GM12878 (cell line): ENCODE results near the gene S100A4. TPM values are rescaled to one million over a fixed set of nuclear protein-coding genes. Genes with fewer than 3 reads are reported as not detected.

Experiments
- EED ChIP-seq: sonication (generic); IDR thresholded peaks from 2 replicates; pipeline ENCODE4 v1.6.1; 2016; ENCODE audit warnings: antibody characterized with exemption, low read depth
- RAD51 ChIP-seq: fragments of 450-650 bp; IDR thresholded peaks from 2 replicates; pipeline ENCODE4 v1.6.1; 2016; ENCODE audit warnings: moderate library complexity, mild to moderate bottlenecking, inconsistent platforms
- polyA plus RNA-seq, 11 experiments: library from polyadenylated mRNA; depleted of rRNA in 4 of 11; unstranded in 6 of 11; stranded (reverse) in 5 of 11; fragments of >200 nt; fragmentation: Nextera tagmentation in 4 of 11; fragmentation: Illumina TruSeq in 1 of 11; extraction: Ambion mirVana in 4 of 11; extraction: Trizol in 1 of 11; gene quantifications; 1 replicate in 1 of 11; 2 replicates in 10 of 11; pipeline versions ENCODE4 v1.2.1 to v1.2.3, GENCODE V29; 2011 to 2016; ENCODE audit warnings: inconsistent platforms in 2 of 11, missing spikeins in 2 of 11, low read depth in 1 of 11
- total RNA-seq, 4 experiments: library from RNA; depleted of rRNA in 3 of 4; stranded (reverse); fragments of >200 nt in 3 of 4; fragmentation: Illumina TruSeq in 1 of 4; extraction: Trizol in 1 of 4; gene quantifications; 2 replicates each; pipeline versions ENCODE4 v1.2.1 to v1.2.3, GENCODE V29; 2013 to 2021
- TF ChIP-seq, protein P1 (sequence below): fragments of 450-650 bp; IDR thresholded peaks from 2 replicates; pipeline ENCODE4 v1.6.1; 2018; ENCODE audit warnings: borderline replicate concordance, mild to moderate bottlenecking; ENCODE audit not compliant: partially characterized antibody
- TF ChIP-seq, protein P2 (sequence below): fragments of 450-650 bp; IDR thresholded peaks from 2 replicates; pipeline ENCODE4 v1.6.1; 2014; ENCODE audit warnings: mild to moderate bottlenecking
- TF ChIP-seq, protein P3 (sequence below): fragments of 450-650 bp; IDR thresholded peaks from 2 replicates; pipeline ENCODE4 v1.6.1; 2016; ENCODE audit warnings: mild to moderate bottlenecking

S100A4 gene
- total and polyA plus RNA-seq, 10 of the 15 experiments (the other 5 are each of a cell fraction or from before 2014, with no cell fraction given): 4.3 to 104 (median 27.3) TPM

DNA sequence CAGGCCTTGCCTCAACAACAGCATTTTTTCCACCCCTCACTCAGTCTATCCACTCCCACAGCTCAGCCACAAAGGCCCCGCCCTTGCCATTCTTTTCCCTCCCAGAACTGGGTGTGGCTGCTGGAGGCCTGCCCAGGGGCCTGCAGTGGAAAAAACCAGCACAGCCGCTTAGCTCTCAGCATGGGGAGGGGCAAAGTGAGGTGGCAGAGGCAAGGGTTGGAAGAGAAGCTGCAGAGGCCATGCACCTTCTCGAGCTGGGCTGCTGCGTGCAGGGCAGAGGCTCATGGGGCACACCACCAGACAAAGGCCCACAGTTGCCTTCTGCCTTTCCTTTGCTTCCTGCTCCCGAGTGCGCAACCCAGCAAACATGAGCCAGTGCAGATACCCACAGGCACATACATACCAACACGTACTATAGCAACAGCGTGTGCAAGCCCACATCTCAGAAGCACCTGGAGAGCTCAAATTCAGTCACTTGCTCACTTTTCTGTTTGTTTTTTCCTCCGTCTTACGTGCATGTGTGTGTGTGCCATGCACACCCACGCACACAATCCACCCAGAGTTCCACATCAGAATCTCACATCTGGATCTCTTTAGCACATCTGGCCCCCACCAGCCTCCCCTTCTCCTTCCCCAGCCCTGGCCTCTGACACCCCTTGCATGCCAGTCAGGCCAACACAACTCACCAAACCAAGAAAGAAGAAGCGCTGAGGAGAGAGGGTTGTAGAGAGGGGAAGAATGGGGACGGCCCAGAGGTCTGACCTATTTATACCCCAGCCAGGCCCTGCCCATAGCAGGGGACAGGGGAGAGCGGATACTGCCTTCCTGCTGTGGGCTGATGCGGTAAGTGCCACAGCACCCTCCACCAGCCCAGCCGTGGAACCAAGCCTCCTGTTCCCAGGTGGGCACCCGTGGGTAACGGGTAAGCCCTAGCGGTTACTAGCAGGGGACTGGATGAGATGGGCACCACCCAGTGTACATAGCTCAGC, at the start of gene S100A4 (continued):
- TF ChIP-seq, protein P1, sequence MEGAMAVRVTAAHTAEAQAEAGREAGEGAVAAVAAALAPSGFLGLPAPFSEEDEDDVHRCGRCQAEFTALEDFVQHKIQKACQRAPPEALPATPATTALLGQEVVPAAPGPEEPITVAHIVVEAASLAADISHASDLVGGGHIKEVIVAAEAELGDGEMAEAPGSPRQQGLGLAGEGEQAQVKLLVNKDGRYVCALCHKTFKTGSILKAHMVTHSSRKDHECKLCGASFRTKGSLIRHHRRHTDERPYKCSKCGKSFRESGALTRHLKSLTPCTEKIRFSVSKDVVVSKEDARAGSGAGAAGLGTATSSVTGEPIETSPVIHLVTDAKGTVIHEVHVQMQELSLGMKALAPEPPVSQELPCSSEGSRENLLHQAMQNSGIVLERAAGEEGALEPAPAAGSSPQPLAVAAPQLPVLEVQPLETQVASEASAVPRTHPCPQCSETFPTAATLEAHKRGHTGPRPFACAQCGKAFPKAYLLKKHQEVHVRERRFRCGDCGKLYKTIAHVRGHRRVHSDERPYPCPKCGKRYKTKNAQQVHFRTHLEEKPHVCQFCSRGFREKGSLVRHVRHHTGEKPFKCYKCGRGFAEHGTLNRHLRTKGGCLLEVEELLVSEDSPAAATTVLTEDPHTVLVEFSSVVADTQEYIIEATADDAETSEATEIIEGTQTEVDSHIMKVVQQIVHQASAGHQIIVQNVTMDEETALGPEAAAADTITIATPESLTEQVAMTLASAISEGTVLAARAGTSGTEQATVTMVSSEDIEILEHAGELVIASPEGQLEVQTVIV: no peak
- TF ChIP-seq, protein P2, sequence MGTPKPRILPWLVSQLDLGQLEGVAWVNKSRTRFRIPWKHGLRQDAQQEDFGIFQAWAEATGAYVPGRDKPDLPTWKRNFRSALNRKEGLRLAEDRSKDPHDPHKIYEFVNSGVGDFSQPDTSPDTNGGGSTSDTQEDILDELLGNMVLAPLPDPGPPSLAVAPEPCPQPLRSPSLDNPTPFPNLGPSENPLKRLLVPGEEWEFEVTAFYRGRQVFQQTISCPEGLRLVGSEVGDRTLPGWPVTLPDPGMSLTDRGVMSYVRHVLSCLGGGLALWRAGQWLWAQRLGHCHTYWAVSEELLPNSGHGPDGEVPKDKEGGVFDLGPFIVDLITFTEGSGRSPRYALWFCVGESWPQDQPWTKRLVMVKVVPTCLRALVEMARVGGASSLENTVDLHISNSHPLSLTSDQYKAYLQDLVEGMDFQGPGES: no peak
- TF ChIP-seq EED (peak; percentile 30; the same call in 1 of the 2 replicates), RAD51 (no peak)
- TF ChIP-seq, protein P3, sequence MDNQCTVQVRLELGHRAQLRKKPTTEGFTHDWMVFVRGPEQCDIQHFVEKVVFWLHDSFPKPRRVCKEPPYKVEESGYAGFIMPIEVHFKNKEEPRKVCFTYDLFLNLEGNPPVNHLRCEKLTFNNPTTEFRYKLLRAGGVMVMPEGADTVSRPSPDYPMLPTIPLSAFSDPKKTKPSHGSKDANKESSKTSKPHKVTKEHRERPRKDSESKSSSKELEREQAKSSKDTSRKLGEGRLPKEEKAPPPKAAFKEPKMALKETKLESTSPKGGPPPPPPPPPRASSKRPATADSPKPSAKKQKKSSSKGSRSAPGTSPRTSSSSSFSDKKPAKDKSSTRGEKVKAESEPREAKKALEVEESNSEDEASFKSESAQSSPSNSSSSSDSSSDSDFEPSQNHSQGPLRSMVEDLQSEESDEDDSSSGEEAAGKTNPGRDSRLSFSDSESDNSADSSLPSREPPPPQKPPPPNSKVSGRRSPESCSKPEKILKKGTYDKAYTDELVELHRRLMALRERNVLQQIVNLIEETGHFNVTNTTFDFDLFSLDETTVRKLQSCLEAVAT: no peak
